IMR-90 (cell line): ENCODE data around the gene CLNS1A. TPM values are rescaled to one million over a fixed set of nuclear protein-coding genes. Genes with fewer than 3 reads are reported as not detected.

Experiments used
- ATAC-seq: fragments of 200-7000 bp; cut with Tn5 transposase; 2 replicates; pipeline ENCODE4 v1.9.1; 2020; ENCODE audit warnings: low read depth, mild to moderate bottlenecking, moderate library complexity
- BruUV-seq: library from RNA; stranded (reverse); fragments of 400-500 nt; replicated peaks from 2 replicates; lab custom pipeline; 2021; lab: Mats Ljungman, UMichigan
- CTCF ChIA-PET: fragments of 300-600 bp; formaldehyde crosslinking; extraction: SDS; loops from one replicate; lab custom pipeline; 2021; ENCODE audit warnings: antibody characterized with exemption; lab: Yijun Ruan, JAX
- POLR2A ChIA-PET: fragments of 300-600 bp; sonication (Branson Sonifier 250); formaldehyde crosslinking; loops from one replicate; lab custom pipeline; 2022; ENCODE audit warnings: antibody characterized with exemption; ENCODE audit not compliant: unreplicated experiment; lab: Charles Lee
- DNase-seq: peaks from one replicate; pipeline ENCODE4 v3.0.0; 2013
- H2AFZ ChIP-seq: replicated peaks from 2 replicates; pipeline ENCODE3; 2013; ENCODE audit warnings: low read length, mild to moderate bottlenecking; ENCODE audit not compliant: poor library complexity
- H2AK5ac ChIP-seq: 2 replicates; pipeline ENCODE4 v1.6.1; 2013; ENCODE audit warnings: low read depth, low read length, inconsistent platforms
- H2AK9ac ChIP-seq: replicated peaks from 2 replicates; pipeline ENCODE3; 2013; ENCODE audit warnings: mild to moderate bottlenecking, low read depth, low read length, moderate library complexity; ENCODE audit not compliant: poor library complexity
- H2BK120ac ChIP-seq: 2 replicates; pipeline ENCODE4 v1.6.1; 2013; ENCODE audit warnings: low read depth, low read length, inconsistent platforms
- H2BK15ac ChIP-seq: 3 replicates; pipeline ENCODE4 v1.6.1; 2013; ENCODE audit warnings: low read depth, low read length, inconsistent platforms
- H2BK20ac ChIP-seq: 2 replicates; pipeline ENCODE4 v1.6.1; 2013; ENCODE audit warnings: low read depth, mild to moderate bottlenecking, inconsistent platforms, low read length, moderate library complexity
- H2BK5ac ChIP-seq: 2 replicates; pipeline ENCODE4 v1.6.1; 2013; ENCODE audit warnings: mild to moderate bottlenecking, low read depth, low read length, inconsistent platforms; ENCODE audit not compliant: poor library complexity, severe bottlenecking
- H3K14ac ChIP-seq: replicated peaks from 2 replicates; pipeline ENCODE4 v1.6.1; 2013; ENCODE audit warnings: low read depth, low read length, inconsistent platforms
- H3K18ac ChIP-seq: 2 replicates; pipeline ENCODE4 v1.6.1; 2013; ENCODE audit warnings: low read depth, low read length, control low read depth
- H3K23ac ChIP-seq: 2 replicates; pipeline ENCODE4 v1.6.1; 2013; ENCODE audit warnings: low read depth, low read length, inconsistent platforms
- H3K27ac ChIP-seq: 2 replicates; pipeline ENCODE4 v1.5.1; 2013; ENCODE audit warnings: mild to moderate bottlenecking, control low read depth, low read length; ENCODE audit not compliant: insufficient read depth
- H3K27me3 ChIP-seq: 2 replicates; pipeline ENCODE4 v1.6.1; 2013; ENCODE audit warnings: low read length; ENCODE audit not compliant: control insufficient read depth, insufficient read depth
- H3K36me3 ChIP-seq: 2 replicates; pipeline ENCODE4 v1.6.1; 2013; ENCODE audit warnings: low read length, mixed read lengths; ENCODE audit not compliant: control insufficient read depth, insufficient read depth
- H3K4ac ChIP-seq: 2 replicates; pipeline ENCODE4 v1.6.1; 2013; ENCODE audit warnings: low read depth, low read length, inconsistent platforms
- H3K4me1 ChIP-seq: 2 replicates; pipeline ENCODE4 v1.6.1; 2013; ENCODE audit warnings: low read length, mixed read lengths; ENCODE audit not compliant: control insufficient read depth, insufficient read depth
- H3K4me2 ChIP-seq: 2 replicates; pipeline ENCODE4 v1.6.1; 2013; ENCODE audit warnings: low read depth, mild to moderate bottlenecking, control low read depth, low read length, moderate library complexity
- H3K4me3 ChIP-seq: 2 replicates; pipeline ENCODE4 v1.5.1; 2013; ENCODE audit warnings: low read depth, mild to moderate bottlenecking, control low read depth, low read length, moderate library complexity; ENCODE audit not compliant: insufficient read depth
- H3K56ac ChIP-seq: 2 replicates; pipeline ENCODE4 v1.6.1; 2013; ENCODE audit warnings: low read length, inconsistent platforms; ENCODE audit not compliant: insufficient read depth; ENCODE audit errors: extremely low read depth
- H3K79me1 ChIP-seq, 2 experiments: 2 replicates each; pipeline ENCODE4 v1.6.1; 2013; ENCODE audit warnings: low read length in 2 of 2, inconsistent platforms in 1 of 2, low read depth in 1 of 2
- H3K9ac ChIP-seq: 2 replicates; pipeline ENCODE4 v1.6.1; 2013; ENCODE audit warnings: low read depth, low read length, control low read depth
- H3K9me1 ChIP-seq: 2 replicates; pipeline ENCODE4 v1.6.1; 2013; ENCODE audit warnings: low read length, inconsistent platforms; ENCODE audit not compliant: insufficient read depth
- H3K9me3 ChIP-seq: 2 replicates; pipeline ENCODE4 v1.6.1; 2013; ENCODE audit warnings: low read length; ENCODE audit not compliant: control insufficient read depth, insufficient read depth
- H4K20me1 ChIP-seq: 2 replicates; pipeline ENCODE4 v1.6.1; 2013; ENCODE audit warnings: low read length, inconsistent platforms; ENCODE audit not compliant: insufficient read depth
- H4K5ac ChIP-seq: 2 replicates; pipeline ENCODE4 v1.6.1; 2013; ENCODE audit warnings: mild to moderate bottlenecking, low read depth, low read length, control low read depth
- H4K8ac ChIP-seq, 2 experiments: 2 replicates each; pipeline ENCODE4 v1.6.1; 2013; ENCODE audit warnings: low read depth in 2 of 2, low read length in 2 of 2, control low read depth in 1 of 2, inconsistent platforms in 1 of 2
- H4K91ac ChIP-seq: 2 replicates; pipeline ENCODE4 v1.6.1; 2013; ENCODE audit warnings: low read depth, low read length, inconsistent platforms; ENCODE audit not compliant: insufficient read depth
- BHLHE40 ChIP-seq: fragments of 150-350 bp; IDR thresholded peaks from 2 replicates; pipeline ENCODE4 v1.6.1; 2016; ENCODE audit warnings: mild to moderate bottlenecking, low read depth, low read length
- CEBPB ChIP-seq: IDR thresholded peaks from 2 replicates; pipeline ENCODE4 v1.6.1; 2012; ENCODE audit warnings: low read depth, low read length, improper control_type of control experiment
- CHD1 ChIP-seq: IDR thresholded peaks from 2 replicates; pipeline ENCODE4 v1.6.1; 2012; ENCODE audit warnings: low read depth, low read length, improper control_type of control experiment
- CTCF ChIP-seq: conservative IDR thresholded peaks from 2 replicates; pipeline ENCODE4 v1.5.1; 2012; ENCODE audit warnings: mild to moderate bottlenecking, low read depth, low read length, improper control_type of control experiment
- ELK1 ChIP-seq: fragments of 150-350 bp; IDR thresholded peaks from 2 replicates; pipeline ENCODE4 v1.6.1; 2016; ENCODE audit warnings: low read depth, mild to moderate bottlenecking, low read length, moderate library complexity, borderline replicate concordance
- FOS ChIP-seq: fragments of 150-350 bp; IDR thresholded peaks from 2 replicates; pipeline ENCODE4 v1.6.1; 2016; ENCODE audit warnings: low read depth, low read length
- MAFK ChIP-seq: IDR thresholded peaks from 2 replicates; pipeline ENCODE4 v1.6.1; 2012; ENCODE audit warnings: low read depth, low read length, improper control_type of control experiment
- MAZ ChIP-seq: IDR thresholded peaks from 2 replicates; pipeline ENCODE4 v1.6.1; 2012; ENCODE audit warnings: low read depth, mild to moderate bottlenecking, low read length, improper control_type of control experiment, moderate library complexity, borderline replicate concordance
- MXI1 ChIP-seq: IDR thresholded peaks from 2 replicates; pipeline ENCODE4 v1.6.1; 2012; ENCODE audit warnings: low read depth, mild to moderate bottlenecking, low read length, moderate library complexity, borderline replicate concordance
- NFE2L2 ChIP-seq: fragments of 150-350 bp; IDR thresholded peaks from 2 replicates; pipeline ENCODE4 v1.6.1; 2016; ENCODE audit warnings: low read depth, mild to moderate bottlenecking, low read length
- POLR2A ChIP-seq: IDR thresholded peaks from 2 replicates; pipeline ENCODE4 v1.6.1; 2012; ENCODE audit warnings: mild to moderate bottlenecking, low read depth, low read length
- RAD21 ChIP-seq: IDR thresholded peaks from 2 replicates; pipeline ENCODE4 v1.6.1; 2012; ENCODE audit warnings: low read length, improper control_type of control experiment
- RCOR1 ChIP-seq: IDR thresholded peaks from 2 replicates; pipeline ENCODE4 v1.6.1; 2012; ENCODE audit warnings: mild to moderate bottlenecking, low read length, improper control_type of control experiment; ENCODE audit not compliant: insufficient replicate concordance
- RFX5 ChIP-seq: IDR thresholded peaks from 2 replicates; pipeline ENCODE4 v1.8.0; 2012; ENCODE audit warnings: low read depth, mild to moderate bottlenecking, low read length, moderate library complexity
- SMC3 ChIP-seq: fragments of 150-350 bp; IDR thresholded peaks from 2 replicates; pipeline ENCODE4 v1.6.1; 2016; ENCODE audit warnings: low read depth, mild to moderate bottlenecking, antibody characterized with exemption, low read length, moderate library complexity
- USF2 ChIP-seq: fragments of 150-350 bp; IDR thresholded peaks from 2 replicates; pipeline ENCODE4 v1.6.1; 2017; ENCODE audit warnings: mild to moderate bottlenecking, antibody characterized with exemption, low read length, low read depth
- WGBS, 2 experiments: methylation state at CpG; one replicate each; pipeline versions ENCODE4 v1.1.5 to v1.1.7; 2013; ENCODE audit warnings: missing lambda C conversion rate in 2 of 2; ENCODE audit not compliant: insufficient read length in 1 of 2; ENCODE audit errors: extremely low coverage in 2 of 2; 5-methylcytosine and 5-hydroxymethylcytosine counted together
- dilution Hi-C: fragments of 300-500 bp; cut with HindIII; formaldehyde crosslinking; loops from one replicate; pipeline ENCODE4 v1.14.3; 2018; ENCODE audit warnings: low sequenced_read_pairs; ENCODE audit not compliant: unreplicated experiment
- in situ Hi-C: fragments of 300-500 bp; cut with MboI; formaldehyde crosslinking; loops from 3 replicates; pipeline ENCODE4 v1.14.3; 2019; ENCODE audit warnings: low sequenced_read_pairs, inconsistent platforms, mixed read lengths
- intact Hi-C: fragments of 100-400 bp; cut with micrococcal nuclease; formaldehyde crosslinking; loops from 2 replicates; pipeline ENCODE4 v1.10.0; 2022
- polyA plus RNA-seq, 3 experiments: library from polyadenylated mRNA; depleted of rRNA; stranded (reverse); fragments of >200 nt; gene quantifications; 2 replicates each; pipeline ENCODE4 v1.2.3, GENCODE V29; 2012; ENCODE audit warnings: low replicate concordance in 1 of 3
- total RNA-seq: library from RNA; depleted of rRNA; stranded (reverse); fragments of >200 nt; gene quantifications from 2 replicates; pipeline ENCODE4 v1.2.3, GENCODE V29; 2012

The CLNS1A gene
- total and polyA plus RNA-seq, 2 of the 4 experiments (the other 2 are of a cell fraction): 66.7 to 97.0 TPM

GRCh38 chr11:77598195-77598594 is 39.4 kb downstream of the CLNS1A start:
- in situ Hi-C loops (no loop called here), dilution Hi-C loops (no loop called here), intact Hi-C loops (no loop called here)
- no peak overlapping the region for H2BK15ac ChIP-seq
- no peak overlapping the region for H3K18ac ChIP-seq
- H2BK20ac ChIP-seq: no peak overlapping the region
- POLR2A ChIA-PET: no interaction called here
- H2AK9ac ChIP-seq: no peak overlapping the region
- DNase-seq (no peak), ATAC-seq (no peak)
- H3K9me1 ChIP-seq: peaks cover 8% of the 10 kb centered on the region
- H3K27ac ChIP-seq: no peak overlapping the region
- H3K79me1 ChIP-seq: no peaks in the 10 kb centered on the region; a peak in 1 of 4 replicates
- no peaks in the 10 kb centered on the region for H3K27me3 ChIP-seq
- H3K4ac ChIP-seq: no peak overlapping the region
- CTCF ChIA-PET: no interaction called here
- H3K36me3 ChIP-seq: no peaks in the 10 kb centered on the region
- H3K23ac ChIP-seq: no peak overlapping the region
- no peak overlapping the region for H2BK5ac ChIP-seq
- TF ChIP-seq CEBPB: no peak
- TF ChIP-seq RFX5: no peak
- no peak for TF ChIP-seq MAZ
- TF ChIP-seq CHD1: no peak
- TF ChIP-seq BHLHE40: no peak
- no peak for TF ChIP-seq ELK1
- no peak for TF ChIP-seq POLR2A
- no peak for TF ChIP-seq RCOR1
- no peak for TF ChIP-seq SMC3
- TF ChIP-seq MAFK: no peak
- no peak for TF ChIP-seq MXI1
- no peak for TF ChIP-seq FOS
- no peak for TF ChIP-seq USF2
- TF ChIP-seq NFE2L2: no peak
- TF ChIP-seq RAD21: no peak
- no peak for TF ChIP-seq CTCF
- H4K91ac ChIP-seq: no peak overlapping the region
- no peak overlapping the region for H3K4me2 ChIP-seq
- no peak overlapping the region for H3K4me3 ChIP-seq
- peaks cover 12% of the 10 kb centered on the region for H3K4me1 ChIP-seq
- BruUV-seq: no TSS peak
- no peak overlapping the region for H3K56ac ChIP-seq
- H4K5ac ChIP-seq: no peak overlapping the region
- no peak overlapping the region for H3K9ac ChIP-seq
- no peaks in the 10 kb centered on the region for H3K9me3 ChIP-seq
- no peaks in the 10 kb centered on the region for H4K20me1 ChIP-seq
- no peak overlapping the region for H4K8ac ChIP-seq
- no peak overlapping the region for H3K14ac ChIP-seq
- no peak overlapping the region for H2BK120ac ChIP-seq
- H2AFZ ChIP-seq: no peak overlapping the region
- H2AK5ac ChIP-seq: no peak overlapping the region
- WGBS, 2 experiments: no CpG with 5 or more reads among the region's 2 CpGs
